Smooth muscle cell (in vitro differentiated cells): ENCODE measurements around the gene BRF1. TPM values are rescaled to one million over a fixed set of nuclear protein-coding genes. Genes with fewer than 3 reads are reported as not detected.

Experiments
- DNase-seq: peaks from one replicate; lab custom pipeline; 2025; ENCODE audit not compliant: unreplicated experiment; lab: John Stamatoyannopoulos, UW
- H2AFZ ChIP-seq: fragments of 200-600 bp; sonication (generic); 2 replicates; pipeline ENCODE4 v1.6.0; 2016; ENCODE audit warnings: antibody characterized with exemption, low read depth, mild to moderate bottlenecking
- H3F3A ChIP-seq: fragments of 200-600 bp; sonication (generic); 2 replicates; pipeline ENCODE4 v1.6.0; 2017; ENCODE audit warnings: antibody characterized with exemption, low read depth
- H3K27ac ChIP-seq: fragments of 200-600 bp; sonication (generic); 2 replicates; pipeline ENCODE4 v1.5.1; 2016; ENCODE audit warnings: low read depth, mild to moderate bottlenecking
- H3K27me3 ChIP-seq: fragments of 200-600 bp; sonication (generic); 2 replicates; pipeline ENCODE4 v1.6.1; 2016; ENCODE audit warnings: low read depth, mild to moderate bottlenecking
- H3K36me3 ChIP-seq: fragments of 200-600 bp; sonication (generic); 2 replicates; pipeline ENCODE4 v1.5.1; 2016; ENCODE audit warnings: low read depth
- H3K4me1 ChIP-seq: fragments of 200-600 bp; sonication (generic); 2 replicates; pipeline ENCODE4 v1.5.1; 2016; ENCODE audit warnings: low read depth
- H3K4me2 ChIP-seq: fragments of 200-600 bp; sonication (generic); 2 replicates; pipeline ENCODE4 v1.6.0; 2016; ENCODE audit warnings: mild to moderate bottlenecking
- H3K4me3 ChIP-seq: fragments of 200-600 bp; sonication (generic); 2 replicates; pipeline ENCODE4 v1.5.1; 2016; ENCODE audit warnings: mild to moderate bottlenecking
- H3K79me2 ChIP-seq: fragments of 200-600 bp; sonication (generic); 2 replicates; pipeline ENCODE4 v1.6.0; 2016; ENCODE audit warnings: low read depth, mild to moderate bottlenecking
- H3K9ac ChIP-seq: fragments of 200-600 bp; sonication (generic); 2 replicates; pipeline ENCODE4 v1.6.0; 2016; ENCODE audit warnings: low read depth
- H3K9me3 ChIP-seq: fragments of 200-600 bp; sonication (generic); replicated peaks from 2 replicates; pipeline ENCODE4 v1.5.1; 2016; ENCODE audit warnings: low read depth
- H4K20me1 ChIP-seq: fragments of 200-600 bp; sonication (generic); 2 replicates; pipeline ENCODE4 v1.6.0; 2016; ENCODE audit warnings: low read depth
- WGBS: methylation state at CpG from one replicate; pipeline ENCODE4 v1.1.7; 2016; ENCODE audit warnings: low lambda C conversion rate; 5-methylcytosine and 5-hydroxymethylcytosine counted together
- polyA plus RNA-seq: library from polyadenylated mRNA; unstranded; fragments of >200 nt; fragmentation: Nextera tagmentation; extraction: Ambion mirVana; gene quantifications from 2 replicates; pipeline ENCODE4 v1.2.1, GENCODE V29; 2016
- total RNA-seq: library from RNA; depleted of rRNA; stranded (reverse); fragments of >200 nt; gene quantifications from 2 replicates; pipeline ENCODE4 v1.2.3, GENCODE V29; 2014
- TF ChIP-seq, protein P1 (sequence below): fragments of 200-600 bp; sonication (generic); IDR thresholded peaks from 2 replicates; pipeline ENCODE4 v1.5.1; 2017; ENCODE audit warnings: borderline replicate concordance, mild to moderate bottlenecking, antibody characterized with exemption; ENCODE audit not compliant: insufficient read depth, poor library complexity, severe bottlenecking

Gene BRF1, protein sequence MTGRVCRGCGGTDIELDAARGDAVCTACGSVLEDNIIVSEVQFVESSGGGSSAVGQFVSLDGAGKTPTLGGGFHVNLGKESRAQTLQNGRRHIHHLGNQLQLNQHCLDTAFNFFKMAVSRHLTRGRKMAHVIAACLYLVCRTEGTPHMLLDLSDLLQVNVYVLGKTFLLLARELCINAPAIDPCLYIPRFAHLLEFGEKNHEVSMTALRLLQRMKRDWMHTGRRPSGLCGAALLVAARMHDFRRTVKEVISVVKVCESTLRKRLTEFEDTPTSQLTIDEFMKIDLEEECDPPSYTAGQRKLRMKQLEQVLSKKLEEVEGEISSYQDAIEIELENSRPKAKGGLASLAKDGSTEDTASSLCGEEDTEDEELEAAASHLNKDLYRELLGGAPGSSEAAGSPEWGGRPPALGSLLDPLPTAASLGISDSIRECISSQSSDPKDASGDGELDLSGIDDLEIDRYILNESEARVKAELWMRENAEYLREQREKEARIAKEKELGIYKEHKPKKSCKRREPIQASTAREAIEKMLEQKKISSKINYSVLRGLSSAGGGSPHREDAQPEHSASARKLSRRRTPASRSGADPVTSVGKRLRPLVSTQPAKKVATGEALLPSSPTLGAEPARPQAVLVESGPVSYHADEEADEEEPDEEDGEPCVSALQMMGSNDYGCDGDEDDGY
- 9.8 and 15.9 TPM in 2 replicates for total RNA-seq
- 12.5 and 20.7 TPM in 2 replicates for polyA plus RNA-seq

DNA sequence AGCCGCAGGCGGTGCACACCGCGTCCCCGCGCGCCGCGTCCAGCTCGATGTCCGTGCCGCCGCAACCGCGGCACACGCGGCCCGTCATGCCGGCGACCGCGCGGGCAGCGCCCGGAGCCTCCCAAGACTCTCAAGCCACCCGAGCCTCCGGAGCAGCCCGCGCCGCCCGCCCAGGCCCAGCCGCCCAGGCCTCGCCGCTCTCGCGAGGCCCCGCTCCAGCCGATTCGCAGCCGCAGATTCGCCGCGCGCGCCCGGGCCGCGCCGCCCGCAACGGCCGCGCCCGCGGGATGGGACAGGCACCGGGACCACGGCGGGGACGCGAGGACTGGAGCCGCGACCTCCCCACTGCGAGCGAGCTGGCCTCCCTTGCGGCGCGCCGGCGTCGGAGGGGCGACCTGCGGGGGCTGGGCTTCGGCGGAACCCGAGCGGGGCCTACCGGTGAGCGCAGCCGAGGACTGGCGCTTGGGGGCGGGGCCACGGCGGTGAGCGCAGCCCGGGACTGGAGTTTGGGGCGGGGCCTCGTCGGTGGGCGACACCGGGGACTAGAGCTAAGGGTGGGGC lies at the start of gene BRF1:
Gene BRF1, minus strand, starts transcription at position 460 of the 561 bp plus-strand sequence. Its CDS starts 372 bp downstream, at position 88.
- Histone ChIP-seq H3K4me3 (peak within 1 kb of the TSS; percentile 91), H3K9ac (peak within 1 kb of the TSS; percentile 84)
- under 1% methylated on average over 58 of the region's 90 CpGs for WGBS

DNA sequence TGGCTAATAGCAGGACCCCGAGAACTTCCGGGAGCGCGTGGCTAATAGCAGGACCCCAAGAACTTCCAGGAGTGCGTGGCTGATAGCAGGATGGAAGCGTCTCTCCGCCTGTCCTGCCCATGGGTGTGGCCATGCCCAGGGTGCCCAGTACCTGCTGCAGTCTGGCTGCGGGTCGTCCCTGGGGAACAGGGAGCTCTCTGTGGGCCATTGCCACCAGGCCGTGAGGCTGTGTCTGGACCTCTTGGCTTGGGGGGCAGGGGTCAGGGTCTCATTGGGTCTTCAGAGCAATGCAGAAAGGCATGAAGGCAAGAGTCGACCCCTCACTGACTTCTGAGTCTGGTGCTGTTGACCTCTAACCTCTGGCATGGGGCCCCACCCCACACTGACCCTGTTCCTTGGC lies 49.2 kb upstream of the BRF1 start:
- H3K27ac ChIP-seq: no peak overlapping the region
- WGBS: 94% methylated on average over 11 of the region's 11 CpGs
- no peaks in the 10 kb centered on the region for H3F3A ChIP-seq
- H3K9me3 ChIP-seq: no peaks in the 10 kb centered on the region
- H2AFZ ChIP-seq: no peak overlapping the region
- H3K9ac ChIP-seq: no peak overlapping the region
- no peak overlapping the region for H3K4me2 ChIP-seq
- H3K4me1 ChIP-seq: no peaks in the 10 kb centered on the region
- no peaks in the 10 kb centered on the region for H3K36me3 ChIP-seq
- TF ChIP-seq, protein P1, sequence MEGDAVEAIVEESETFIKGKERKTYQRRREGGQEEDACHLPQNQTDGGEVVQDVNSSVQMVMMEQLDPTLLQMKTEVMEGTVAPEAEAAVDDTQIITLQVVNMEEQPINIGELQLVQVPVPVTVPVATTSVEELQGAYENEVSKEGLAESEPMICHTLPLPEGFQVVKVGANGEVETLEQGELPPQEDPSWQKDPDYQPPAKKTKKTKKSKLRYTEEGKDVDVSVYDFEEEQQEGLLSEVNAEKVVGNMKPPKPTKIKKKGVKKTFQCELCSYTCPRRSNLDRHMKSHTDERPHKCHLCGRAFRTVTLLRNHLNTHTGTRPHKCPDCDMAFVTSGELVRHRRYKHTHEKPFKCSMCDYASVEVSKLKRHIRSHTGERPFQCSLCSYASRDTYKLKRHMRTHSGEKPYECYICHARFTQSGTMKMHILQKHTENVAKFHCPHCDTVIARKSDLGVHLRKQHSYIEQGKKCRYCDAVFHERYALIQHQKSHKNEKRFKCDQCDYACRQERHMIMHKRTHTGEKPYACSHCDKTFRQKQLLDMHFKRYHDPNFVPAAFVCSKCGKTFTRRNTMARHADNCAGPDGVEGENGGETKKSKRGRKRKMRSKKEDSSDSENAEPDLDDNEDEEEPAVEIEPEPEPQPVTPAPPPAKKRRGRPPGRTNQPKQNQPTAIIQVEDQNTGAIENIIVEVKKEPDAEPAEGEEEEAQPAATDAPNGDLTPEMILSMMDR: no peak
- no peak for DNase-seq
- peaks cover 40% of the 10 kb centered on the region for H4K20me1 ChIP-seq
- no peaks in the 10 kb centered on the region for H3K27me3 ChIP-seq
- H3K4me3 ChIP-seq: no peak overlapping the region
- H3K79me2 ChIP-seq: peaks cover 7% of the 10 kb centered on the region

More for the DNA sequence above, at the start of gene BRF1:
- H4K20me1 ChIP-seq: peaks cover 45% of the 10 kb centered on the region
- H3K36me3 ChIP-seq: no peaks in the 10 kb centered on the region
- H3K27ac ChIP-seq: peak within 1 kb of the TSS; percentile 89
- no peaks in the 10 kb centered on the region for H3K9me3 ChIP-seq
- H3K79me2 ChIP-seq: peaks cover 44% of the 10 kb centered on the region
- DNase-seq: peak; percentile 98
- peaks cover 10% of the 10 kb centered on the region for H3F3A ChIP-seq
- TF ChIP-seq, protein P1: no peak
- H3K4me2 ChIP-seq: peak within 1 kb of the TSS; percentile 97
- no peaks in the 10 kb centered on the region for H3K4me1 ChIP-seq
- peak within 1 kb of the TSS; percentile 99 for H2AFZ ChIP-seq
- no peaks in the 10 kb centered on the region for H3K27me3 ChIP-seq

DNA sequence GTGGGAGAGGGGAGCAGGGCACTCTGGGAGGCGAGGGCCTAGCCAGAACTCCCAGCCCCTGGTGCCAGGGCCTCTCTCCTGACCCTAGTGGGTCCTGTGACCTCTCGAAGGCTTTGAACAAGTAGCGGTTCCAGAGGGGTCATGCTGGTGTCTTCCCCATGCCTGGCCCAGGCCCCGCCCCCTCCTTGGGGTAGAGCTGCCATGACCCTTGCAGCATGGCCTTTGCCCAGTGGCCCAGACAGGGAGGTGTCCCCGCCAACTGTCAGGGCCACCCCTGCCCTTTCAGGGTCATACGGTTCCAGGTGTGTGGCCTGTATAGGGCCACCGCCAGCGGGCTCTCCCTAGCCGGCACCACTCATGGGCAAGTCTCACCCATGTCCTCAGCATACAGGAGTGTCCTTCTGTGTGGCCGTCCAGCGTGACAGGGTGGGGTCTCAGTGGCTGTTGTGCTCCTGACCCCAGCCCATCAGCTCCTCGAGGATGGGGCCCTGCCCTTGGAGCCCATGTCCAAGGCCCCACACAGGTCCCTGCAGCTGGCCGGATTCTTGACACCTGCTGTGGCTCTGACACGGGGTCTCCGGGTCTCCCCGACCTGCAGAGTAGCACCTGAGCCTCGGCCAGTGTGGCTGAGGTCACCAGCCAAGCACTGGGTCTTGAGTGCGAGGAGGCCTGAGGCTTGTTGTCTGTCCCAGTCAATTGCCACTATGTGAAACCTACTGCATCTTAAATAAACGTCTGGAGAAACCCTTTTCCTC lies 48.3 kb upstream of the BRF1 start:
- Histone ChIP-seq H3K27me3 (no peaks in the 10 kb centered on the region), H3K79me2 (peaks cover 14% of the 10 kb centered on the region), H3K9ac (no peak overlapping the region), H3K4me2 (no peak overlapping the region), H3F3A (no peaks in the 10 kb centered on the region), H2AFZ (no peak overlapping the region), H4K20me1 (peaks cover 42% of the 10 kb centered on the region), H3K27ac (no peak overlapping the region), H3K9me3 (no peaks in the 10 kb centered on the region), H3K36me3 (no peaks in the 10 kb centered on the region), H3K4me3 (no peak overlapping the region), H3K4me1 (no peaks in the 10 kb centered on the region)
- DNase-seq: no peak
- 95% methylated on average over 19 of the region's 19 CpGs for WGBS
- TF ChIP-seq, protein P1: no peak
